GM10266 (cell line): Measurements from ENCODE around the gene CALCOCO1.

Experiments
- DNase-seq: peaks from one replicate; pipeline ENCODE4 v3.0.0; 2012; ENCODE audit errors: extremely low spot score
- CTCF ChIP-seq: IDR thresholded peaks from 2 replicates; pipeline ENCODE4 v1.5.1; 2012; ENCODE audit warnings: mild to moderate bottlenecking, low read depth; ENCODE audit not compliant: control insufficient read depth, insufficient read depth; ENCODE audit errors: missing control alignments

The CALCOCO1 gene

GRCh38 chr12:53752621-53753020 lies 25.4 kb upstream of the CALCOCO1 start:
- TF ChIP-seq CTCF = no peak
- DNase-seq = no peak

- no peak for DNase-seq
- no peak for TF ChIP-seq CTCF
Observed at GRCh38 chr12:53752192-53752601, 24.9 kb upstream of the CALCOCO1 start.

- TF ChIP-seq CTCF = no peak
- DNase-seq = peak; percentile 72
Observed at GRCh38 chr12:53751336-53752191, 24.3 kb upstream of the CALCOCO1 start, which contains the start of gene CISTR. TSS of gene CISTR (minus strand) at chr12:53751979.

GRCh38 chr12:53750812-53751335 lies 23.6 kb upstream of the CALCOCO1 start:
- no peak for TF ChIP-seq CTCF
- peak; percentile 63 for DNase-seq

- no peak for DNase-seq
- TF ChIP-seq CTCF = no peak
Observed at GRCh38 chr12:53749986-53750811, 22.9 kb upstream of the CALCOCO1 start.

GRCh38 chr12:53748072-53748840 lies 21.0 kb upstream of the CALCOCO1 start:
- no peak for DNase-seq
- no peak for TF ChIP-seq CTCF
